Measurements from ENCODE around the gene TRIM59. TPM values are rescaled to one million over a fixed set of nuclear protein-coding genes. Genes with fewer than 3 reads are reported as not detected.

TRIM59 gene
- total RNA-seq, 2 donors from 2014 or later, result 32.7 to 33.1 TPM

- no peak overlapping the region for H3K9ac ChIP-seq (ENCODE audit: extremely low read depth, low read length, poor library complexity, severe bottlenecking)
- Mint-ChIP-seq H3K4me1 (peaks cover 26% of the 10 kb centered on the region), H3K9me3 (no peaks in the 10 kb centered on the region), H3K27me3 (ENCODE audit: insufficient read depth) (no peaks in the 10 kb centered on the region), H3K36me3 (ENCODE audit: low read depth) (no peaks in the 10 kb centered on the region), H3K4me3 (no peak overlapping the region), H3K27ac (no peak overlapping the region)
- H3K4me3 ChIP-seq (ENCODE audit: low read length), result no peak overlapping the region
- H3K36me3 ChIP-seq (ENCODE audit: control insufficient read depth, insufficient read depth, low read length), result no peaks in the 10 kb centered on the region
- H3K27ac ChIP-seq (ENCODE audit: low read depth, low read length), result no peak overlapping the region
- TF ChIP-seq CTCF (conservative IDR thresholded peaks at IDR 0.05), result no peak
- H3K9me3 ChIP-seq (ENCODE audit: control insufficient read depth, low read length), result no peaks in the 10 kb centered on the region
- H3K4me1 ChIP-seq (ENCODE audit: control insufficient read depth, insufficient read depth, low read length), result no peaks in the 10 kb centered on the region
- no peaks in the 10 kb centered on the region for H3K27me3 ChIP-seq (ENCODE audit: control insufficient read depth, insufficient read depth, low read length, poor library complexity, severe bottlenecking)
- no peak for DNase-seq
Measured at GRCh38 chr3:160392798-160393197, 56.8 kb downstream of the TRIM59 start.

- no peak overlapping the region for H3K4me3 ChIP-seq (ENCODE audit: low read length)
Measured at GRCh38 chr3:160390565-160391138, 58.9 kb downstream of the TRIM59 start.

More at GRCh38 chr3:160390565-160391138, 58.9 kb downstream of the TRIM59 start:
- no peaks in the 10 kb centered on the region for H3K27me3 ChIP-seq (ENCODE audit: control insufficient read depth, insufficient read depth, low read length, poor library complexity, severe bottlenecking)
- Mint-ChIP-seq H3K27me3 (ENCODE audit: insufficient read depth) (no peaks in the 10 kb centered on the region), H3K27ac (no peak overlapping the region), H3K9me3 (no peaks in the 10 kb centered on the region), H3K4me1 (peaks cover 24% of the 10 kb centered on the region), H3K36me3 (ENCODE audit: low read depth) (no peaks in the 10 kb centered on the region), H3K4me3 (no peak overlapping the region)
- no peak for TF ChIP-seq CTCF (conservative IDR thresholded peaks at IDR 0.05)
- DNase-seq, result no peak
- 96 to 100% methylated on average over 3 of the region's 3 CpGs for WGBS, 2 experiments (ENCODE audit: insufficient coverage in 1 of 2, insufficient read length in 1 of 2)
- H3K4me1 ChIP-seq (ENCODE audit: control insufficient read depth, insufficient read depth, low read length), result peaks cover 2% of the 10 kb centered on the region
- no peak overlapping the region for H3K27ac ChIP-seq (ENCODE audit: low read depth, low read length)
- no peaks in the 10 kb centered on the region for H3K9me3 ChIP-seq (ENCODE audit: control insufficient read depth, low read length)
- no peak overlapping the region for H3K9ac ChIP-seq (ENCODE audit: extremely low read depth, low read length, poor library complexity, severe bottlenecking)
- H3K36me3 ChIP-seq (ENCODE audit: control insufficient read depth, insufficient read depth, low read length), result no peaks in the 10 kb centered on the region

Small RNA genes lying within 50 kb of the gene (microRNA-seq; reads per million reads assigned to microRNA genes)
- gene MIR15B (ENCODE audit: borderline microRNAs expressed) (272 reads per million, percentile 85 among the genes with 10 or more reads in this experiment), gene MIR16-2 (ENCODE audit: borderline microRNAs expressed) (58.9 reads per million, percentile 69 among the genes with 10 or more reads in this experiment)

Other genes starting within 250 kb of the TRIM59 start
- under 1 TPM in 1 of 2 donors, not detected in 1; 0.24 TPM for gene C3orf80, start 224.4 kb downstream of the TRIM59 start, total RNA-seq
- gene IFT80, start 50.6 kb downstream of the TRIM59 start, total RNA-seq, result 10 to 100 TPM; 35.0 to 40.6 TPM
- gene SMC4, start 50.1 kb downstream of the TRIM59 start, total RNA-seq, result 100 to 1,000 TPM in 1 of 2 donors, 10 to 100 TPM in 1; 97.5 to 139 TPM
- gene KPNA4, start 115.8 kb upstream of the TRIM59 start, total RNA-seq, result 10 to 100 TPM; 65.2 to 73.0 TPM
- gene ARL14, start 227.4 kb upstream of the TRIM59 start, total RNA-seq, result not detected

Measured in endodermal cell (in vitro differentiated cells).